ENCODE data around the gene DCDC1.

Gene DCDC1

GRCh38 chr11:30985536-30985935 lies 384.0 kb downstream of the DCDC1 start:
- no peak overlapping the region for H3K4me3 ChIP-seq (replicated peaks; ENCODE audit: low read depth, low read length)
- no peak for TF ChIP-seq CTCF (IDR thresholded peaks at IDR 0.05; ENCODE audit: low read length, missing control alignments)
- DNase-seq (ENCODE audit: low read depth): no peak

DNA sequence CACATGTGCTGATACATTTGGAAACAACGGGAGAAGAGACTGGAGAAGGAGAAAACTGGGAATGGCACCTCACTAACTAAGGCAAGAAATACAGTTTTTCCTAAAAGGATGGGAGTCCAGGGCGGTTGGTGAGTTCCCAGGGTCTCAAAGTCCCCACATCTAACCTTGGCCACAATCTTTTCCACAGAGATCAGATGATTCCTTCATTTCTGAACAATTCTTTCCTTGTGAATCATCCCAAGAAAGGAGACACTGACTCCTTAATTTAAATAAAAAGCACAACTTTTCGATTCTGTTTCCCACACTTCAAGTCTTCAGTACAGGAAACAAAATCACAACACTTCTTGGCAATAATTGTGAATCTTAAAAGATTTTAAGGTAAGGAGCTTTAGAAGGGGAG lies 384.7 kb downstream of the DCDC1 start:
- DNase-seq (ENCODE audit: low read depth): peak; percentile 17

GRCh38 chr11:30984442-30984816 lies 385.1 kb downstream of the DCDC1 start:
- DNase-seq (ENCODE audit: low read depth): peak; percentile 67
- TF ChIP-seq CTCF (IDR thresholded peaks at IDR 0.05; ENCODE audit: low read length, missing control alignments): no peak
- H3K4me3 ChIP-seq (replicated peaks; ENCODE audit: low read depth, low read length): no peak overlapping the region

More for the DNA sequence above, 384.7 kb downstream of the DCDC1 start:
- H3K4me3 ChIP-seq (replicated peaks; ENCODE audit: low read depth, low read length): no peak overlapping the region
- no peak for TF ChIP-seq CTCF (IDR thresholded peaks at IDR 0.05; ENCODE audit: low read length, missing control alignments)

DNA sequence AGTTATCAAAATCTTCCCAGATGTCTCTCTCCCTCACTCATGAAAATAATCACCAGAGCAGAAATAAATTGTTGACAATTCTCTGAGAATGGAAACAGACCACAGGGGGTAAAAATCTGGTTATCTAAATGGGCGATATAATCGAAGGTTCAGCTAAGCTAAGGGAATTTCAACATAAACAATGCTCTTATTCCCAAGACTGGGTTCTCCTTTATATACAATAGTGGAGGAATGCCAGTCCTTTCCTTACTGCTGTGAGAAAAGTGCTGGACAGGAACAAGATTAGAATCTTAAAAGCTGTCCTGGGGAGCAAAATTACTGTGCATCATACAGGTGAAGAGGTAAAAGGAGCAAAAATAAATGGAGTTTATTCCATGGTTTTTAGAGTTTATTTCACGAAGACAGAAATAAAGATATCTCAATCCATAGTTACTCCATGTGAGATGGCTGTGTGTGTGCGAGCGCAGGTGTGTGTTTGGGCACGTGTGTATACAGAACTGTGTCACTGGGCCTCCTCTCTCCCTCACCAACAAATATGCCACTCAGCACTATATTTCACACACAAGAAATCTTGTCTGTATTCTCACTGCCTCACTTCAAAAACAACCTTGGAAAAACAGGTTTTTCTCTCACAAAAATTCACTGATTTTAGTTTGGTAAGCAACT lies 385.6 kb downstream of the DCDC1 start:
- no peak overlapping the region for H3K4me3 ChIP-seq (replicated peaks; ENCODE audit: low read depth, low read length)
- TF ChIP-seq CTCF (IDR thresholded peaks at IDR 0.05; ENCODE audit: low read length, missing control alignments): no peak
- no peak for DNase-seq (ENCODE audit: low read depth)

DNA sequence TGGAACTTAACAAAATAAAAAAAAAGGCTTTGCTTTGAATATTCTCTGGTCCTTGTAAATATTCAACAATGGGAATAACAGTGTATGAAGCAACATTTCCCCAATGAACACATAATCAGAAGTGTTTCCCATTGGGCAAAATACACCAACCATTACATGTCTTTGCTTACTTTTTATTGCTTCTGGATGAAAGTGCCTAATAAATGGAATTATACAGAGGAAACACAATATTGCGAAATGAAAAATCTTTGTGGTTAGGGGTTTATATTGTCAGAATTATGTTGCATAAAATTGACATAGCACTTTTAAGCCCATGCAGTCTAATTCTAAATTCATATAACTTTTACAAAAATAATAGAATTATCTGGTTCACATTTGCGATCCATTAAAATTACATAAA lies 386.4 kb downstream of the DCDC1 start:
- no peak overlapping the region for H3K4me3 ChIP-seq (replicated peaks; ENCODE audit: low read depth, low read length)
- DNase-seq (ENCODE audit: low read depth): peak; percentile 10
- TF ChIP-seq CTCF (IDR thresholded peaks at IDR 0.05; ENCODE audit: low read length, missing control alignments): no peak

GRCh38 chr11:30967579-30967978 lies 402.0 kb downstream of the DCDC1 start:
- no peak for TF ChIP-seq CTCF (IDR thresholded peaks at IDR 0.05; ENCODE audit: low read length, missing control alignments)
- no peak for DNase-seq (ENCODE audit: low read depth)

GRCh38 chr11:30960387-30960992 lies 409.0 kb downstream of the DCDC1 start:
- peak; percentile 70 for TF ChIP-seq CTCF (IDR thresholded peaks at IDR 0.05; ENCODE audit: low read length, missing control alignments)
- DNase-seq (ENCODE audit: low read depth): peak; percentile 78
- H3K4me3 ChIP-seq (replicated peaks; ENCODE audit: low read depth, low read length): no peak overlapping the region

More at GRCh38 chr11:30967579-30967978, 402.0 kb downstream of the DCDC1 start:
- H3K4me3 ChIP-seq (replicated peaks; ENCODE audit: low read depth, low read length): no peak overlapping the region

Data from fibroblast of pulmonary artery (primary cell).